ENCODE data around the gene VEZT.

- no peak for TF ChIP-seq TFAM (CRISPR knock-in tag; conservative IDR thresholded peaks at IDR 0.05)
- TF ChIP-seq NR2C2 (CRISPR knock-in tag; IDR thresholded peaks at IDR 0.05) = no peak
- no peak for TF ChIP-seq NR2C2 (tag; IDR thresholded peaks at IDR 0.05)
- no peak for TF ChIP-seq FOXP1 (CRISPR knock-in tag; IDR thresholded peaks at IDR 0.05)
- no peak for TF ChIP-seq CTCF (IDR thresholded peaks at IDR 0.05 in 2 of 3, conservative IDR thresholded peaks at IDR 0.05 in 1 of 3; ENCODE audit: insufficient read depth in 2 of 3, low read depth in 1 of 3, low read length in 3 of 3)
- no peak for TF ChIP-seq REST (IDR thresholded peaks at IDR 0.05; ENCODE audit: borderline replicate concordance)
- TF ChIP-seq REST (CRISPR knock-in tag; IDR thresholded peaks at IDR 0.05; ENCODE audit: low read depth) = no peak
- TF ChIP-seq NEUROD1 (IDR thresholded peaks at IDR 0.05; ENCODE audit: borderline replicate concordance, low read depth, low read length, partially characterized antibody) = no peak
- TF ChIP-seq BCLAF1 (IDR thresholded peaks at IDR 0.05; ENCODE audit: borderline replicate concordance in 1 of 2, control insufficient read depth in 1 of 2, low read depth in 2 of 2, low read length in 1 of 2) = no peak
- TF ChIP-seq ZNF3 (CRISPR knock-in tag; IDR thresholded peaks at IDR 0.05) = no peak
- no peak for TF ChIP-seq HMBOX1 (IDR thresholded peaks at IDR 0.05)
Measured at GRCh38 chr12:95243497-95244183, 26.0 kb downstream of the VEZT start.

Data from K562 (cell line).